Uterus (tissue), 2 donors: Measurements from ENCODE around the gene KIT.

Source experiments
- CTCF ChIP-seq, 4 experiments: fragments of 200-600 bp in 2 of 4; fragments of 450-650 bp in 2 of 4; sonication (generic) in 2 of 4; IDR thresholded peaks; one replicate each; pipeline ENCODE4 v1.5.1; 2016 to 2019; ENCODE audit warnings: antibody characterized with exemption in 4 of 4, mild to moderate bottlenecking in 2 of 4, moderate library complexity in 1 of 4
- POLR2A ChIP-seq, 2 donors: fragments of 450-650 bp; IDR thresholded peaks; one replicate each; pipeline ENCODE4 v1.6.1; 2016; ENCODE audit warnings: antibody characterized with exemption in 2 of 2, mild to moderate bottlenecking in 1 of 2, moderate library complexity in 1 of 2

- TF ChIP-seq POLR2A (IDR thresholded peaks at IDR 0.05) (no peak), CTCF (IDR thresholded peaks at IDR 0.05) (no peak)
Measured at GRCh38 chr4:54643958-54644751, 13.6 kb upstream of the KIT start.
